HG03039 (cell line): Measurements from ENCODE around the gene RABL2A.
"Not testable (repeated sequence)": the region's sequence is repeated elsewhere in the genome, so short reads cannot be mapped to it uniquely, and the experiment has no call there.

ENCODE experiments used
- ATAC-seq: cut with Tn5 transposase; IDR thresholded peaks from one replicate; pipeline ENCODE4 v1.9.1; 2021; ENCODE audit warnings: mild to moderate bottlenecking, moderate library complexity; ENCODE audit not compliant: unreplicated experiment

Gene RABL2A

GRCh38 chr2:113626616-113627330 is at the start of gene RABL2A:
TSS of gene RABL2A (plus strand) at chr2:113627266. CDS start at chr2:113628607, 1,341 bp downstream.
- peak; percentile 95 for ATAC-seq

GRCh38 chr2:113578508-113578907 is 48.6 kb upstream of the RABL2A start:
- ATAC-seq: not testable (repeated sequence)

- ATAC-seq: not testable (repeated sequence)
These were observed 44.6 kb upstream of the RABL2A start for GRCh38 chr2:113582473-113582872.

- not testable (repeated sequence) for ATAC-seq
These were observed 43.4 kb upstream of the RABL2A start for GRCh38 chr2:113583521-113584225.

GRCh38 chr2:113584311-113585092 is 42.6 kb upstream of the RABL2A start:
- not testable (repeated sequence) for ATAC-seq

GRCh38 chr2:113587201-113587600 is 39.9 kb upstream of the RABL2A start:
- not testable (repeated sequence) for ATAC-seq

- ATAC-seq: not testable (repeated sequence)
These were observed 37.5 kb upstream of the RABL2A start for GRCh38 chr2:113589591-113589990.

GRCh38 chr2:113591926-113592325 is 35.1 kb upstream of the RABL2A start:
- ATAC-seq: not testable (repeated sequence)

- ATAC-seq: not testable (repeated sequence)
These were observed 33.8 kb upstream of the RABL2A start for GRCh38 chr2:113593280-113593679.

GRCh38 chr2:113595725-113596124 is 31.3 kb upstream of the RABL2A start:
- not testable (repeated sequence) for ATAC-seq

GRCh38 chr2:113597164-113597563 is 29.9 kb upstream of the RABL2A start:
- ATAC-seq: not testable (repeated sequence)

- ATAC-seq: not testable (repeated sequence)
These were observed 29.5 kb upstream of the RABL2A start for GRCh38 chr2:113597572-113597971.

GRCh38 chr2:113598180-113598579 is 28.9 kb upstream of the RABL2A start:
- not testable (repeated sequence) for ATAC-seq

GRCh38 chr2:113598738-113599137 is 28.3 kb upstream of the RABL2A start:
- ATAC-seq: not testable (repeated sequence)

GRCh38 chr2:113599208-113599607 is 27.9 kb upstream of the RABL2A start:
- ATAC-seq: not testable (repeated sequence)

GRCh38 chr2:113602040-113602769 is 24.9 kb upstream of the RABL2A start:
- ATAC-seq: not testable (repeated sequence)

GRCh38 chr2:113602869-113603466 is 24.1 kb upstream of the RABL2A start:
- ATAC-seq: peak; percentile 33

- ATAC-seq: peak; percentile 86
These were observed 23.5 kb upstream of the RABL2A start for GRCh38 chr2:113603467-113604084.

- peak; percentile 45 for ATAC-seq
These were observed 23.0 kb upstream of the RABL2A start for GRCh38 chr2:113604085-113604477.

- ATAC-seq: not testable (repeated sequence)
These were observed 22.4 kb upstream of the RABL2A start for GRCh38 chr2:113604661-113605060.
